Measurements from ENCODE around the gene ALDH1A2.

ALDH1A2 gene

DNA sequence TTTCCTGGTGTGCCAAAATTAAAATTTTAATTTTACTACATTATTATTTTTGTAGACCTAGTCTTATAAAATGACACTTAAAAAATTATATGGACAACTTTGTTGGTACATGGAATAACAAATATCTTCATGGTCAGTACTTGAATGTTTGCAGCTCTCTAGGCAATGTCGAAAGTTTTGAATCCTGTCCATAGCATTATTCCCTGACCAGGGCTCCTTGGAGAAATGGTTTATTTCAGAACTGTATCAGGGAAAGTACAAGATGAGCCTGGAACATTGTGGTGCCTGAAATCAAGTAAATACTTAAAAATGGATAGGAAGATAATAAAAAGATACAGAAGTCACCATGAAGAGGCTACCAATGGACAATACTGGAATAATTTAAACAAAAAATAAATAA lies 47.6 kb downstream of the ALDH1A2 start:
- DNase-seq (ENCODE audit: low read depth), result no peak
- TF ChIP-seq, protein P1, sequence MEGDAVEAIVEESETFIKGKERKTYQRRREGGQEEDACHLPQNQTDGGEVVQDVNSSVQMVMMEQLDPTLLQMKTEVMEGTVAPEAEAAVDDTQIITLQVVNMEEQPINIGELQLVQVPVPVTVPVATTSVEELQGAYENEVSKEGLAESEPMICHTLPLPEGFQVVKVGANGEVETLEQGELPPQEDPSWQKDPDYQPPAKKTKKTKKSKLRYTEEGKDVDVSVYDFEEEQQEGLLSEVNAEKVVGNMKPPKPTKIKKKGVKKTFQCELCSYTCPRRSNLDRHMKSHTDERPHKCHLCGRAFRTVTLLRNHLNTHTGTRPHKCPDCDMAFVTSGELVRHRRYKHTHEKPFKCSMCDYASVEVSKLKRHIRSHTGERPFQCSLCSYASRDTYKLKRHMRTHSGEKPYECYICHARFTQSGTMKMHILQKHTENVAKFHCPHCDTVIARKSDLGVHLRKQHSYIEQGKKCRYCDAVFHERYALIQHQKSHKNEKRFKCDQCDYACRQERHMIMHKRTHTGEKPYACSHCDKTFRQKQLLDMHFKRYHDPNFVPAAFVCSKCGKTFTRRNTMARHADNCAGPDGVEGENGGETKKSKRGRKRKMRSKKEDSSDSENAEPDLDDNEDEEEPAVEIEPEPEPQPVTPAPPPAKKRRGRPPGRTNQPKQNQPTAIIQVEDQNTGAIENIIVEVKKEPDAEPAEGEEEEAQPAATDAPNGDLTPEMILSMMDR (conservative IDR thresholded peaks at IDR 0.05; ENCODE audit: low read depth, low read length), result no peak

DNA sequence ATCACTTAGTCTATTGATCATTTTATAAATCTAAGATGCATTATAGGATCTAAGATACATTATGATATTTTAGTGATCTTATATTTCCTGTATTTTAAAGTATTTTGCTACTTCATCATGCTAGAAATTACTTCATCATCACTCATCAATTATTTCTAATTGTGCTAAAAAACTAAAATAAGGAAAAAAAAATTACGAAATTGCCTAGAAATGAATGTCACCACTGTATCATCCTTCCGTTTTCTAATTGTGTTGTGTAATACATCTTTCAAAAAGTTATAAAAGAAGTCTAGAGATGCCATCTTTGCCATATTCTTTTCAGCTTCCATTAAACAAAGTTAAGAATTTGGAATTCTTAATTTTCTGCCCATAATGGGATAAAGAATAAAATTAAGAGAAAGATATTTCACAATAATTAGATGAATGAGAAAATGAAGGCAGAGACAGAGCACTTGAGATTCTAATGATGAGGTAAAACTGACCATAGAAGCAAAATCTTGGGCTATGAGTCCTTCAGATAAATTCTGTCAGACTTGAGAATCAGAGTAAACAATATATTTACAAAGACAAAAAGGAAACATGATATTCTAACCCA lies 48.8 kb downstream of the ALDH1A2 start:
- TF ChIP-seq, protein P1 (conservative IDR thresholded peaks at IDR 0.05; ENCODE audit: low read depth, low read length), result no peak
- no peak overlapping the region for H3K4me3 ChIP-seq (ENCODE audit: low read depth, low read length)
- no peak for DNase-seq (ENCODE audit: low read depth)

More for the DNA sequence above, 47.6 kb downstream of the ALDH1A2 start:
- H3K4me3 ChIP-seq (ENCODE audit: low read depth, low read length), result no peak overlapping the region

GRCh38 chr15:58015565-58015964 lies 49.9 kb downstream of the ALDH1A2 start:
- DNase-seq (ENCODE audit: low read depth), result peak; percentile 26
- TF ChIP-seq, protein P1 (conservative IDR thresholded peaks at IDR 0.05; ENCODE audit: low read depth, low read length), result no peak
- no peak overlapping the region for H3K4me3 ChIP-seq (ENCODE audit: low read depth, low read length)

DNA sequence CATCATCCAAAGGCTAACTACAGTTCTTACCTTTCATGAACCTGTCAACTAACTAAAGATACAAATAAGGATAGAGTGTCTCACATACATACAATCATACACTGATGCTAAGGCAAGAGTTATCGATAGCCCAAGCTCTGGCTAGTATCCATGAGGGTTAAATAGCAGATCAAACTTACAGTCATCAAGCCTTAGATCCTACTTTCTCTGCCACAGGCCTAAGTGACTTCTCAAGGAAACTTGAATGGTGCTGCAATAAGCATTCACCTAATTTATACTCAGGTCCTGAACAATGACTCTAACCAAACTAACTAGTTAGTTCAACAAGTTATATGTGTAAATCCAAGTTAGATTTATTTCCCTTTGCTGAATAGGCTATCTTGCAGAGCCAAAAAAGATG lies 51.0 kb downstream of the ALDH1A2 start:
- no peak overlapping the region for H3K4me3 ChIP-seq (ENCODE audit: low read depth, low read length)
- no peak for DNase-seq (ENCODE audit: low read depth)
- TF ChIP-seq, protein P1 (conservative IDR thresholded peaks at IDR 0.05; ENCODE audit: low read depth, low read length), result no peak

GRCh38 chr15:58014040-58014439 lies 51.5 kb downstream of the ALDH1A2 start:
- DNase-seq (ENCODE audit: low read depth), result no peak
- TF ChIP-seq, protein P1 (conservative IDR thresholded peaks at IDR 0.05; ENCODE audit: low read depth, low read length), result no peak
- no peak overlapping the region for H3K4me3 ChIP-seq (ENCODE audit: low read depth, low read length)

- TF ChIP-seq, protein P1 (conservative IDR thresholded peaks at IDR 0.05; ENCODE audit: low read depth, low read length), result no peak
- H3K4me3 ChIP-seq (ENCODE audit: low read depth, low read length), result no peak overlapping the region
- DNase-seq (ENCODE audit: low read depth), result peak; percentile 64
These were observed 54.5 kb downstream of the ALDH1A2 start for GRCh38 chr15:58010983-58011382.

DNA sequence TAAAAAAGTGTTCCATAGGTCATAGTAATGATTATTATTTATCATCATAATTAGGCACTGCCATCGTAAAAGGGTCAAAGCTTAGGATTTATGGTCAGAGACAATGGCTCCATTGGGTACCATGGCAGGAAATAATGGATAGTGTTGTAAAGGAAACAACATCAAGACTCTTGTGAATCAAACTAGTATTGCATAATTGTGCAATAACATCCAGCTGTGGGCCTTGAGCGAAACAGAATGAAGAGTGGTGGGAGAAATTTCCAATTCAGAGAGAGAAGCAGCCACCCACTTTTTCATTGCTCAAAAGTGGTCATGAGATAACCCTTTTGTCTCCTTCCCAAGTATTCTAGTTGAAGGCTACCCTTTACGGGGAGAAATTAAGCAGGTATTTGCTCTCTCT lies 61.7 kb downstream of the ALDH1A2 start:
- TF ChIP-seq, protein P1 (conservative IDR thresholded peaks at IDR 0.05; ENCODE audit: low read depth, low read length), result no peak
- no peak for DNase-seq (ENCODE audit: low read depth)

More for the DNA sequence above, 61.7 kb downstream of the ALDH1A2 start:
- no peak overlapping the region for H3K4me3 ChIP-seq (ENCODE audit: low read depth, low read length)

Data from choroid plexus epithelial cell (primary cell).